Activated T-cell treated with anti-CD3 and anti-CD28 coated beads, Interleukin-2, amount 50 U/mL, for 4 hours (primary cell): Measurements from ENCODE around the gene IGFBP5. TPM values are rescaled to one million over a fixed set of nuclear protein-coding genes. Genes with fewer than 3 reads are reported as not detected.

Experiments used
- ATAC-seq, 2 donors: fragments of 200-7000 bp; cut with Tn5 transposase; one replicate each; pipeline ENCODE4 v1.10.0; 2021
- DNase-seq: peaks from one replicate; pipeline ENCODE4 v3.0.0-alpha.2; 2020
- H3K27me3 Mint-ChIP-seq: one replicate; pipeline ENCODE4 v1.8.0; 2021; ENCODE audit warnings: low read depth, mixed read lengths
- H3K36me3 Mint-ChIP-seq: one replicate; pipeline ENCODE4 v1.8.0; 2022; ENCODE audit warnings: mixed read lengths; ENCODE audit not compliant: insufficient read depth
- H3K4me1 Mint-ChIP-seq: one replicate; pipeline ENCODE4 v1.8.0; 2021; ENCODE audit warnings: low read depth, mixed read lengths
- H3K4me3 Mint-ChIP-seq: one replicate; pipeline ENCODE4 v1.8.0; 2021; ENCODE audit warnings: mild to moderate bottlenecking, moderate library complexity, mixed read lengths
- H3K9me3 Mint-ChIP-seq: one replicate; pipeline ENCODE4 v1.8.0; 2021; ENCODE audit warnings: mixed read lengths
- total RNA-seq, 3 donors: library from RNA; stranded (reverse); gene quantifications; one replicate each; pipeline ENCODE4 v1.2.1, GENCODE V29; 2021

IGFBP5 gene
- total RNA-seq, 3 donors from 2014 or later: 1.8 to 2.7 (median 2.4) TPM

DNA sequence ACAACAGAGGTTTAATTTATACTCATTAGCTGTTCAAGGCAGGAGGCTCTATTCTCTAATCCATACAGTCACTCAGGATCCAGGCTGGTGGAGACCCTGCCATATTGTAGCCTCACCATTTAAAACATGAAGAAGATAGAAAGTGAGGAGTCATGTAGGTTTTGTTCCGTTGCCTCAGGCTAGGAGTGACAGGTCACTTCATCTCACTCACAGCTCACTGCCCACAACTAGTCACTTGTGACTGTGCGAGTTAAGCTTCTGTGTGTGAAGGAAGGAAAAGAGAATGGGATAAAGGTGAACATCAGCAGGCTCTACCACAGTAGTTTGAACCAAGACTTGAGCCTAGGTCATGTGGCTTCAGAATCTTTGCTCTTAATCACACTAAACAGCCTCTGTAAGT is 71.1 kb downstream of the IGFBP5 start:
- DNase-seq (no peak), ATAC-seq (no peak)
- Mint-ChIP-seq H3K27me3 (peaks cover 2% of the 10 kb centered on the region), H3K4me1 (no peaks in the 10 kb centered on the region), H3K4me3 (no peak overlapping the region), H3K36me3 (no peaks in the 10 kb centered on the region), H3K9me3 (peaks cover 5% of the 10 kb centered on the region)

DNA sequence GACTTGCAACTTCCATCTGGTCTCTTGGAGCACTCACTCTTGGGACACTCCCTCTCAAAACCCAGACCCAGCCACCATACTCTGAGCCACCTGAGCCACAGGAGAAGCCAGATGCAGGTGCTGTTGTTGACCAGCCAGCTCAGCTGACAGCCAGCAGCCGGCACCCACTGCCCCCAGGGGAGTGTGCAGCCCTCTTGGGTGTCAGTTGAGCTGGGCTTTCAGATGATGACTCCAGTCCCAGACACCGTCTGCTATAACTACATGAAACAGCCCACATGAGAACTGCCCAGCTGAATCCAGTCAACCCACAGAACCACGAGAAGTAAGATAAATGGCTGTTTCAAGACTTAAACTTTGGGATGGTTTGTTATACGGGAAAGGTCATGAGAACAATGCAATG is 72.8 kb downstream of the IGFBP5 start:
- ATAC-seq: no peak
- H3K27me3 Mint-ChIP-seq: peaks cover 2% of the 10 kb centered on the region
- no peaks in the 10 kb centered on the region for H3K36me3 Mint-ChIP-seq
- no peaks in the 10 kb centered on the region for H3K4me1 Mint-ChIP-seq
- no peak for DNase-seq
- H3K9me3 Mint-ChIP-seq: peaks cover 5% of the 10 kb centered on the region
- H3K4me3 Mint-ChIP-seq: no peak overlapping the region

Other genes starting within 250 kb of the IGFBP5 start
- 1,000 to 10,000 TPM; 4,221 to 4,335 (median 4,249) TPM for gene RPL37A, start 196.7 kb downstream of the IGFBP5 start, total RNA-seq
- 1 to 10 TPM in 2 of 3 donors, under 1 TPM in 1; 0.73 to 1.9 (median 1.4) TPM for gene IGFBP2, start 62.1 kb downstream of the IGFBP5 start, total RNA-seq
- gene TNP1, start 164.5 kb upstream of the IGFBP5 start, total RNA-seq: not detected